Mesenchymal stem cell (in vitro differentiated cells and primary cell): Measurements from ENCODE around the gene DYNLT4.
A peak's percentile ranks its signal among the peaks of the same experiment; 100 is the strongest.
"Not testable (repeated sequence)": the region's sequence is repeated elsewhere in the genome, so short reads cannot be mapped to it uniquely, and the experiment has no call there.

Experiments used
- DNase-seq: peaks from one replicate; pipeline ENCODE4 v3.0.0-alpha.2; 2013
- H2AFZ ChIP-seq: one replicate; pipeline ENCODE4 v1.6.1; 2013; ENCODE audit warnings: low read depth, mild to moderate bottlenecking, control low read depth, inconsistent platforms, low read length, moderate library complexity
- H2AK5ac ChIP-seq: 2 replicates; pipeline ENCODE4 v1.6.1; 2013; ENCODE audit warnings: low read length, moderate library complexity, mild to moderate bottlenecking, inconsistent platforms; ENCODE audit not compliant: severe bottlenecking
- H2BK120ac ChIP-seq: one replicate; pipeline ENCODE4 v1.6.1; 2013; ENCODE audit warnings: low read depth, mild to moderate bottlenecking, inconsistent platforms, low read length, moderate library complexity
- H2BK12ac ChIP-seq, 2 experiments: one replicate each; pipeline ENCODE4 v1.6.1; 2013; ENCODE audit warnings: inconsistent platforms in 2 of 2, low read length in 2 of 2, mild to moderate bottlenecking in 2 of 2, moderate library complexity in 2 of 2, control low read depth in 1 of 2
- H2BK15ac ChIP-seq: one replicate; pipeline ENCODE4 v1.6.1; 2013; ENCODE audit warnings: mild to moderate bottlenecking, low read depth, inconsistent platforms; ENCODE audit not compliant: poor library complexity, severe bottlenecking
- H2BK5ac ChIP-seq: 2 replicates; pipeline ENCODE4 v1.6.1; 2013; ENCODE audit warnings: low read depth, mild to moderate bottlenecking, low read length, control low read depth, inconsistent platforms; ENCODE audit not compliant: poor library complexity, severe bottlenecking
- H3K14ac ChIP-seq, 2 experiments: one replicate each; pipeline ENCODE4 v1.6.1; 2013; ENCODE audit warnings: inconsistent platforms in 2 of 2, low read length in 2 of 2, control low read depth in 1 of 2, mild to moderate bottlenecking in 1 of 2, moderate library complexity in 1 of 2
- H3K18ac ChIP-seq, 2 experiments: one replicate each; pipeline ENCODE4 v1.6.1; 2013; ENCODE audit warnings: inconsistent platforms in 2 of 2, low read length in 2 of 2, control low read depth in 1 of 2, low read depth in 1 of 2, mild to moderate bottlenecking in 1 of 2
- H3K23ac ChIP-seq, 2 experiments: one replicate each; pipeline ENCODE4 v1.6.1; 2013; ENCODE audit warnings: inconsistent platforms in 2 of 2, low read length in 2 of 2, mild to moderate bottlenecking in 2 of 2, moderate library complexity in 2 of 2, control low read depth in 1 of 2
- H3K27ac ChIP-seq: 2 replicates; pipeline ENCODE4 v1.5.1; 2013; ENCODE audit warnings: mild to moderate bottlenecking, moderate library complexity, low read length, control low read depth, inconsistent platforms; ENCODE audit not compliant: poor library complexity, severe bottlenecking
- H3K27me3 ChIP-seq, 2 experiments: 2 replicates each; pipeline versions ENCODE4 v1.6.1 to v1.7.0; 2013; ENCODE audit warnings: low read length in 2 of 2, mild to moderate bottlenecking in 2 of 2, moderate library complexity in 2 of 2, control low read depth in 1 of 2, inconsistent platforms in 1 of 2; ENCODE audit not compliant: control insufficient read depth in 1 of 2, insufficient read depth in 1 of 2
- H3K36me3 ChIP-seq, 2 experiments: 2 replicates each; pipeline versions ENCODE4 v1.6.1 to v1.7.0; 2013; ENCODE audit warnings: low read length in 2 of 2, control low read depth in 1 of 2, inconsistent platforms in 1 of 2, low read depth in 1 of 2, mild to moderate bottlenecking in 1 of 2; ENCODE audit not compliant: insufficient read depth in 2 of 2, control insufficient read depth in 1 of 2
- H3K4ac ChIP-seq, 2 experiments: one replicate each; pipeline ENCODE4 v1.6.1; 2013; ENCODE audit warnings: inconsistent platforms in 2 of 2, low read length in 2 of 2, mild to moderate bottlenecking in 2 of 2, moderate library complexity in 2 of 2, control low read depth in 1 of 2, low read depth in 1 of 2
- H3K4me1 ChIP-seq: 2 replicates; pipeline ENCODE4 v1.6.1; 2013; ENCODE audit warnings: low read depth, low read length, control low read depth; ENCODE audit not compliant: control insufficient read depth, insufficient read depth
- H3K4me2 ChIP-seq: 2 replicates; pipeline ENCODE4 v1.6.1; 2013; ENCODE audit warnings: low read length, mild to moderate bottlenecking, inconsistent platforms; ENCODE audit not compliant: poor library complexity, severe bottlenecking
- H3K4me3 ChIP-seq, 2 experiments: 2 replicates each; pipeline versions ENCODE4 v1.5.1 to v1.7.0; 2013; ENCODE audit warnings: low read length in 2 of 2, mild to moderate bottlenecking in 2 of 2, control low read depth in 1 of 2, low read depth in 1 of 2; ENCODE audit not compliant: insufficient read depth in 1 of 2
- H3K79me1 ChIP-seq: replicated peaks from 2 replicates; pipeline ENCODE4 v1.6.1; 2013; ENCODE audit warnings: mild to moderate bottlenecking, control low read depth, low read length, inconsistent platforms; ENCODE audit not compliant: poor library complexity, severe bottlenecking
- H3K9ac ChIP-seq: 2 replicates; pipeline ENCODE4 v1.7.0; 2013; ENCODE audit warnings: mild to moderate bottlenecking, low read length, moderate library complexity
- H3K9me3 ChIP-seq: 2 replicates; pipeline ENCODE4 v1.7.0; 2013; ENCODE audit warnings: mild to moderate bottlenecking, low read length; ENCODE audit not compliant: control insufficient read depth
- H4K8ac ChIP-seq: one replicate; pipeline ENCODE4 v1.6.1; 2013; ENCODE audit warnings: inconsistent platforms, mild to moderate bottlenecking, low read length, moderate library complexity
- H4K91ac ChIP-seq: one replicate; pipeline ENCODE4 v1.6.1; 2013; ENCODE audit warnings: mild to moderate bottlenecking, low read length, inconsistent platforms
- WGBS: methylation state at CpG from one replicate; pipeline ENCODE4 v1.1.7; 2013; ENCODE audit warnings: mixed read lengths; 5-methylcytosine and 5-hydroxymethylcytosine counted together

The DYNLT4 gene

GRCh38 chr1:44797886-44798285, 9.3 kb downstream of the DYNLT4 start:
- H3K4me1 ChIP-seq = peaks cover 22% of the 10 kb centered on the region

GRCh38 chr1:44792736-44793502, 14.2 kb downstream of the DYNLT4 start:
- Histone ChIP-seq H2AK5ac (no peak overlapping the region), H3K23ac (no peak overlapping the region), H3K18ac (no peak overlapping the region), H3K27me3 (no peaks in the 10 kb centered on the region), H3K9ac (no peak overlapping the region), H3K14ac (no peak overlapping the region), H3K36me3 (no peaks in the 10 kb centered on the region), H3K4ac (no peak overlapping the region), H3K4me2 (no peak overlapping the region), H3K9me3 (no peaks in the 10 kb centered on the region), H4K8ac (no peak overlapping the region), H3K27ac (no peak overlapping the region), H3K79me1 (no peaks in the 10 kb centered on the region), H3K4me1 (no peaks in the 10 kb centered on the region), H2AFZ (no peak overlapping the region), H2BK5ac (no peak overlapping the region), H2BK120ac (no peak overlapping the region), H2BK15ac (no peak overlapping the region), H4K91ac (no peak overlapping the region), H2BK12ac (peak overlapping the region in 1 of 2 experiments; percentile 29), H3K4me3 (no peak overlapping the region)
- 97% methylated on average over 8 of the region's 9 CpGs for WGBS
- no peak for DNase-seq

More at GRCh38 chr1:44797886-44798285, 9.3 kb downstream of the DYNLT4 start:
- H3K18ac ChIP-seq, H2AFZ ChIP-seq, H3K4me2 ChIP-seq, H4K8ac ChIP-seq, H2BK12ac ChIP-seq, H2BK15ac ChIP-seq, H3K4me3 ChIP-seq, H3K79me1 ChIP-seq, H3K27me3 ChIP-seq, H4K91ac ChIP-seq, H3K14ac ChIP-seq, H3K9ac ChIP-seq, H2BK120ac ChIP-seq, H2AK5ac ChIP-seq, H3K9me3 ChIP-seq, H3K23ac ChIP-seq, H3K27ac ChIP-seq, H3K4ac ChIP-seq, DNase-seq, H2BK5ac ChIP-seq: not testable (repeated sequence)
- 89% methylated on average over 7 of the region's 8 CpGs for WGBS
- H3K36me3 ChIP-seq = peaks cover 11 to 12% of the 10 kb centered on the region in 2 experiments

GRCh38 chr1:44790968-44791801, 16.0 kb downstream of the DYNLT4 start:
- Histone ChIP-seq H3K14ac (no peak overlapping the region), H2BK12ac (no peak overlapping the region), H3K36me3 (no peaks in the 10 kb centered on the region), H2AK5ac (no peak overlapping the region), H2BK15ac (no peak overlapping the region), H2AFZ (no peak overlapping the region), H3K4ac (no peak overlapping the region), H3K4me3 (no peak overlapping the region), H4K8ac (peak overlapping the region; percentile 9), H3K79me1 (no peaks in the 10 kb centered on the region), H3K9me3 (no peaks in the 10 kb centered on the region), H2BK5ac (no peak overlapping the region), H4K91ac (no peak overlapping the region), H3K27ac (no peak overlapping the region), H3K18ac (no peak overlapping the region), H3K9ac (no peak overlapping the region), H3K27me3 (no peaks in the 10 kb centered on the region), H3K23ac (no peak overlapping the region), H3K4me2 (no peak overlapping the region), H3K4me1 (peaks cover 7% of the 10 kb centered on the region), H2BK120ac (no peak overlapping the region)
- peak; percentile 39 for DNase-seq
- 80% methylated on average over 6 of the region's 7 CpGs for WGBS
